ENCODE data around the gene TMEM259. TPM values are rescaled to one million over a fixed set of nuclear protein-coding genes. Genes with fewer than 3 reads are reported as not detected.

The TMEM259 gene
- total and polyA plus RNA-seq, 2 of the 13 experiments (the other 11 are each of a cell fraction or from before 2014, with no cell fraction given) = 64.7 to 164 TPM

DNA sequence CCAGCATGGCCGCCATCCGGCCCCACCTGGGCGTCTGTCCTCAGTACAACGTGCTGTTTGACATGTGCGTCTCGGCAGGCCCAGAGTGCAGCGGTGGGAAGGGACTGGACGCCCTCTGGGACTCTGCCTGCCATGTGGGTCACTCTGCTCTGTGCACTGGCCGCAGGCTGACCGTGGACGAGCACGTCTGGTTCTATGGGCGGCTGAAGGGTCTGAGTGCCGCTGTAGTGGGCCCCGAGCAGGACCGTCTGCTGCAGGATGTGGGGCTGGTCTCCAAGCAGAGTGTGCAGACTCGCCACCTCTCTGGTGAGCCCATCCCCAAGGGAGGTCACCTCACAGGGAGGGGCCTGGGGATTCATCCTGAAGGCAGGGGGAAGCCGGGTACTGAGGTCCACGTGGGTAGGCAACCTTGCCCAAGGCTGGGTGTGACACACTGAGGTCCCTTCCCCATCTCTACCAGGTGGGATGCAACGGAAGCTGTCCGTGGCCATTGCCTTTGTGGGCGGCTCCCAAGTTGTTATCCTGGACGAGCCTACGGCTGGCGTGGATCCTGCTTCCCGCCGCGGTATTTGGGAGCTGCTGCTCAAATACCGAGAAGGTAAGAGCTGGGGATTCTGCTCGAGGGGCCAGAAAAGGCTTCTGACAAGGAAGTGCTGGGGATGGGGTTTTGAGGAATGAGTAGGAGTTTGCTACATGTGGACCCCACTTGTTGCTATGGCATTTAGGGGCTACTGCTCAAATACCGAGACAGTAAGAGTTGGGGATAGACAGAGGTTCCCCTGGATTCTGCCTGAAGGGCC, 30.3 kb upstream of the TMEM259 start (continued):
- TF ChIP-seq GLI4 (CRISPR knock-in tag; IDR thresholded peaks at IDR 0.05; ENCODE audit: borderline replicate concordance) (no peak), ZNF570 (CRISPR knock-in tag; IDR thresholded peaks at IDR 0.05; ENCODE audit: borderline replicate concordance) (no peak), NFIC (IDR thresholded peaks at IDR 0.05; ENCODE audit: low read length) (no peak), ZSCAN21 (CRISPR knock-in tag; IDR thresholded peaks at IDR 0.05; ENCODE audit: borderline replicate concordance) (peak; percentile 65; the same call in 1 of the 2 replicates), POGZ (CRISPR knock-in tag; IDR thresholded peaks at IDR 0.05) (no peak), HOXA5 (CRISPR knock-in tag; IDR thresholded peaks at IDR 0.05) (no peak), ZNF546 (CRISPR knock-in tag; conservative IDR thresholded peaks at IDR 0.05) (no peak), MYC (CRISPR knock-in tag; IDR thresholded peaks at IDR 0.05; ENCODE audit: borderline replicate concordance) (peak; percentile 97), ZBTB21 (CRISPR knock-in tag; IDR thresholded peaks at IDR 0.05) (no peak), RXRA (CRISPR knock-in tag; IDR thresholded peaks at IDR 0.05) (peak; percentile 84), FUBP1 (CRISPR knock-in tag; IDR thresholded peaks at IDR 0.05; ENCODE audit: borderline replicate concordance) (no peak), ATF3 (CRISPR knock-in tag; IDR thresholded peaks at IDR 0.05) (0 out of 2 replicates have a peak, but pooled peaks have one; percentile 4), ZNF674 (CRISPR knock-in tag; IDR thresholded peaks at IDR 0.05; ENCODE audit: low read depth) (no peak), NR3C1 (CRISPR knock-in tag; IDR thresholded peaks at IDR 0.05) (no peak), TARDBP (CRISPR knock-in tag; IDR thresholded peaks at IDR 0.05) (peak; percentile 81; the same call in 1 of the 2 replicates), ZNF264 (CRISPR knock-in tag; IDR thresholded peaks at IDR 0.05) (peak; percentile 73; the same call in 1 of the 2 replicates), EZH2 (conservative IDR thresholded peaks at IDR 0.05; ENCODE audit: low read depth, low read length) (no peak), EEA1 (CRISPR knock-in tag; IDR thresholded peaks at IDR 0.05; ENCODE audit: borderline replicate concordance) (no peak)
- TF ChIP-seq, protein P1, sequence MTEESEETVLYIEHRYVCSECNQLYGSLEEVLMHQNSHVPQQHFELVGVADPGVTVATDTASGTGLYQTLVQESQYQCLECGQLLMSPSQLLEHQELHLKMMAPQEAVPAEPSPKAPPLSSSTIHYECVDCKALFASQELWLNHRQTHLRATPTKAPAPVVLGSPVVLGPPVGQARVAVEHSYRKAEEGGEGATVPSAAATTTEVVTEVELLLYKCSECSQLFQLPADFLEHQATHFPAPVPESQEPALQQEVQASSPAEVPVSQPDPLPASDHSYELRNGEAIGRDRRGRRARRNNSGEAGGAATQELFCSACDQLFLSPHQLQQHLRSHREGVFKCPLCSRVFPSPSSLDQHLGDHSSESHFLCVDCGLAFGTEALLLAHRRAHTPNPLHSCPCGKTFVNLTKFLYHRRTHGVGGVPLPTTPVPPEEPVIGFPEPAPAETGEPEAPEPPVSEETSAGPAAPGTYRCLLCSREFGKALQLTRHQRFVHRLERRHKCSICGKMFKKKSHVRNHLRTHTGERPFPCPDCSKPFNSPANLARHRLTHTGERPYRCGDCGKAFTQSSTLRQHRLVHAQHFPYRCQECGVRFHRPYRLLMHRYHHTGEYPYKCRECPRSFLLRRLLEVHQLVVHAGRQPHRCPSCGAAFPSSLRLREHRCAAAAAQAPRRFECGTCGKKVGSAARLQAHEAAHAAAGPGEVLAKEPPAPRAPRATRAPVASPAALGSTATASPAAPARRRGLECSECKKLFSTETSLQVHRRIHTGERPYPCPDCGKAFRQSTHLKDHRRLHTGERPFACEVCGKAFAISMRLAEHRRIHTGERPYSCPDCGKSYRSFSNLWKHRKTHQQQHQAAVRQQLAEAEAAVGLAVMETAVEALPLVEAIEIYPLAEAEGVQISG (CRISPR knock-in tag; IDR thresholded peaks at IDR 0.05) = peak; percentile 79
- TF ChIP-seq, protein P2, sequence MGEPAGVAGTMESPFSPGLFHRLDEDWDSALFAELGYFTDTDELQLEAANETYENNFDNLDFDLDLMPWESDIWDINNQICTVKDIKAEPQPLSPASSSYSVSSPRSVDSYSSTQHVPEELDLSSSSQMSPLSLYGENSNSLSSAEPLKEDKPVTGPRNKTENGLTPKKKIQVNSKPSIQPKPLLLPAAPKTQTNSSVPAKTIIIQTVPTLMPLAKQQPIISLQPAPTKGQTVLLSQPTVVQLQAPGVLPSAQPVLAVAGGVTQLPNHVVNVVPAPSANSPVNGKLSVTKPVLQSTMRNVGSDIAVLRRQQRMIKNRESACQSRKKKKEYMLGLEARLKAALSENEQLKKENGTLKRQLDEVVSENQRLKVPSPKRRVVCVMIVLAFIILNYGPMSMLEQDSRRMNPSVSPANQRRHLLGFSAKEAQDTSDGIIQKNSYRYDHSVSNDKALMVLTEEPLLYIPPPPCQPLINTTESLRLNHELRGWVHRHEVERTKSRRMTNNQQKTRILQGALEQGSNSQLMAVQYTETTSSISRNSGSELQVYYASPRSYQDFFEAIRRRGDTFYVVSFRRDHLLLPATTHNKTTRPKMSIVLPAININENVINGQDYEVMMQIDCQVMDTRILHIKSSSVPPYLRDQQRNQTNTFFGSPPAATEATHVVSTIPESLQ (CRISPR knock-in tag; conservative IDR thresholded peaks at IDR 0.05) = no peak
- TF ChIP-seq, protein P3, sequence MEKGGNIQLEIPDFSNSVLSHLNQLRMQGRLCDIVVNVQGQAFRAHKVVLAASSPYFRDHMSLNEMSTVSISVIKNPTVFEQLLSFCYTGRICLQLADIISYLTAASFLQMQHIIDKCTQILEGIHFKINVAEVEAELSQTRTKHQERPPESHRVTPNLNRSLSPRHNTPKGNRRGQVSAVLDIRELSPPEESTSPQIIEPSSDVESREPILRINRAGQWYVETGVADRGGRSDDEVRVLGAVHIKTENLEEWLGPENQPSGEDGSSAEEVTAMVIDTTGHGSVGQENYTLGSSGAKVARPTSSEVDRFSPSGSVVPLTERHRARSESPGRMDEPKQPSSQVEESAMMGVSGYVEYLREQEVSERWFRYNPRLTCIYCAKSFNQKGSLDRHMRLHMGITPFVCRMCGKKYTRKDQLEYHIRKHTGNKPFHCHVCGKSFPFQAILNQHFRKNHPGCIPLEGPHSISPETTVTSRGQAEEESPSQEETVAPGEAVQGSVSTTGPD (CRISPR knock-in tag; IDR thresholded peaks at IDR 0.05) = no peak

Data from HepG2 (cell line).